Measurements from ENCODE around the gene RAB7A.

GRCh38 chr3:128707928-128708494 lies 18.0 kb upstream of the RAB7A start:
- TF ChIP-seq, protein P1, sequence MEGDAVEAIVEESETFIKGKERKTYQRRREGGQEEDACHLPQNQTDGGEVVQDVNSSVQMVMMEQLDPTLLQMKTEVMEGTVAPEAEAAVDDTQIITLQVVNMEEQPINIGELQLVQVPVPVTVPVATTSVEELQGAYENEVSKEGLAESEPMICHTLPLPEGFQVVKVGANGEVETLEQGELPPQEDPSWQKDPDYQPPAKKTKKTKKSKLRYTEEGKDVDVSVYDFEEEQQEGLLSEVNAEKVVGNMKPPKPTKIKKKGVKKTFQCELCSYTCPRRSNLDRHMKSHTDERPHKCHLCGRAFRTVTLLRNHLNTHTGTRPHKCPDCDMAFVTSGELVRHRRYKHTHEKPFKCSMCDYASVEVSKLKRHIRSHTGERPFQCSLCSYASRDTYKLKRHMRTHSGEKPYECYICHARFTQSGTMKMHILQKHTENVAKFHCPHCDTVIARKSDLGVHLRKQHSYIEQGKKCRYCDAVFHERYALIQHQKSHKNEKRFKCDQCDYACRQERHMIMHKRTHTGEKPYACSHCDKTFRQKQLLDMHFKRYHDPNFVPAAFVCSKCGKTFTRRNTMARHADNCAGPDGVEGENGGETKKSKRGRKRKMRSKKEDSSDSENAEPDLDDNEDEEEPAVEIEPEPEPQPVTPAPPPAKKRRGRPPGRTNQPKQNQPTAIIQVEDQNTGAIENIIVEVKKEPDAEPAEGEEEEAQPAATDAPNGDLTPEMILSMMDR (IDR thresholded peaks at IDR 0.05): no peak
- no peak for TF ChIP-seq POLR2A (IDR thresholded peaks at IDR 0.05)
